GM21619 (cell line): Measurements from ENCODE around the gene FCN1.
"Not testable (repeated sequence)": the region's sequence is repeated elsewhere in the genome, so short reads cannot be mapped to it uniquely, and the experiment has no call there.

Experiments used
- ATAC-seq: cut with Tn5 transposase; IDR thresholded peaks from one replicate; pipeline ENCODE4 v1.9.1; 2021; ENCODE audit not compliant: unreplicated experiment

FCN1 gene

DNA sequence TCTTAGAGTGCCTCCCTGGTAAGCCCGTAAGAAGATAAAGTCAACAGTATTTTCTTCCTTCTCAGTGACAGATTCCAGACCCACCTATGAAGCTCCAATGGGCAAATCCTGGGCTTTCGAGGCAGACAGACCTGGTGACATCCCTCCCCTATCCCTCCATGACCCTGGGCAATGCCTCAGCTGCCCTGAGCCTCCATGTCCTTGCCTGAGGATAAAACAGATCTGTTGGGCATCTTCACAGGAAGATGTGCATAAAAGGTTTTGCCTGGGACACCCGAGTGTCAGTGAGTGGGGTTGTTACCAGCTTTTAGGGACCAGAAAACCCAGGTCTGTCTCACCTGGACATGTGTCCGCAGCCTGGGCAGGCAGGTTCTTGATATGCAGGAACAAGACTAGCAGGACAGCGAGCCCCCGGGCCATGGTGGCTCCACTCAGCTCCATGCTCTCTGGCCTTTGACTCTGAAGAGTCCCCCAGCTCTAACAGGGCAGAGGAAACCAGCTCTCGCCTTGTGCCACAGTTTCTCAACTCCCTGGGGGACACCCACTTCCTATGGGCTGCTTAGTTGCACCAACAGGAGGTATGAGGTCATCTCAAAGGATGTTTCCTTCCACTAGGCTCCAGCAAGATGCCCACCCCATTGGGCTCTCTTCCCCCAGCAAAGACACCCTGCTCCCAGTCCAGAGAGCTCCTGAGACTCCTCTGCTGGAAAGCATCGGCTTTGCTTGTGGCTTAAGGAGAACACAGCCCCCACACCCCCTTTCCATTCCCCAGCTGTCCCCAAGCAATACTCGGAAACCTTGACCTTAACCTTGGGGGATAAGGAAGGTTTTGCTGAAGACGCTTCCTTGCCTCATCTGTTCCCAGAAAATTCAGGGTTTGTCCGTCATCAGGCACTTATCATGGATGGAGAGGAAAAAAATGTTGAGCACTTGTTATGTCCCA lies at the start of gene FCN1:
TSS of gene FCN1 (minus strand) at position 482 of the 943 bp plus-strand sequence. CDS start at position 441, 41 bp downstream.
- ATAC-seq: no peak

DNA sequence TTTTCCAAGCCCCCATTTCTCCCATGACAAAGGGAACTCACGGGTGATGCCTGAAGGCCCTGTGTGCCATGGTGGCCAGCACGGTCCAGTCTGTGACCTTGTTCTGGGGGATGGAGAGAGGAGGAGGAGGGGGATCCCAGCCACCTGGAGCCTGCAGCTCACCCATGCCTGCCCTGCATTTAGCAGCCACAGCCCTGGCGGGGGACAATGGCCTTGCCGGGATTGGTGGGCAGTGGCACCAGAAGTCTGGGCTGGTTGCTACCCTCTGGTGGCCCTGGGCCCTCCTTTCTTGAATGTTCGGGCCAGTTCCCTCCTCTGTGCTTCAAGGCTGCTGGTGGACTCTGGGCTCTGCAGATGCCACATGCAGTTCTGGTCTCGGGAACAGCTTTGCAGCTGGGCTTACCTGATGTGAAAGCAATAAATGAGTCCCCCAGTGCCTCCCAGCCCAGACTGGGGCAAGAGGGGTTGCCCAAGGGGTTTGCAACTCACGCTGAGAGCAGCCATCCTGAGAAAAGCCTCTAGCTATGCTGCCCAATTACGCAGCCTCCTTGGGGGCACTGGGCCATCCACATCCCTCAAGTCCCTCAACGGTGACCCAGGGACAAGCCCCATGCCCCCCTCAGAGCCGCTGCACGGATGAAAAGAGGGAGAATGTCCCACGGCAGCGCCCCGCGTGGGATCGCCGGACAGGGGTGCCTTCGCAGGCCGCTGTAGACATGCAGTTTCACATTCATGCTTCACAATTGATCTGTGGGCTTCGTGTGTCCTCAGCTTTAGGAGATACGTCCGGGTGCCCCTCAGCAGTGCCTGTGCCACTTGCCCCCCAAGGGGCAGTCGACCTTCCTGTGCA lies 49.2 kb upstream of the FCN1 start:
- ATAC-seq: no peak

DNA sequence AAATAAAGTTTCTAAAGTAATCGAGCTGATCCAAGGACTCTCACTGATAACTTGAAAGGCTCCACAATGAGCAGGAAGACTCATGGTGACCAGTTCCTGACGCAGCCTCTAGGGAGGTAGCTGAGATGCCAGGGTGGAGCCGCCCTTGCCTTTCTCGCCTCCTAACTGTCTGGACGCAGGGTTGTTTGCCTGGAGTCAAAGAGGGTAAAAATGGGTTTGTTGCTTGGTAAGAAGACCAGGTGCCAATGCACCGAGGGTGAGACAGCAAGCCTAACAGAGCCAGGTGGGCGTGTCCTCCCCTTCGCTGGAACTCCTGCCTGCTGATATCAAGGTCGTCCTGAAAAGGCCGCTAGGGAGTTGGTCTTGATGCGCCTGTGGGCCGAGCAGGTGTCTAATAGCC lies 48.6 kb upstream of the FCN1 start:
- no peak for ATAC-seq

DNA sequence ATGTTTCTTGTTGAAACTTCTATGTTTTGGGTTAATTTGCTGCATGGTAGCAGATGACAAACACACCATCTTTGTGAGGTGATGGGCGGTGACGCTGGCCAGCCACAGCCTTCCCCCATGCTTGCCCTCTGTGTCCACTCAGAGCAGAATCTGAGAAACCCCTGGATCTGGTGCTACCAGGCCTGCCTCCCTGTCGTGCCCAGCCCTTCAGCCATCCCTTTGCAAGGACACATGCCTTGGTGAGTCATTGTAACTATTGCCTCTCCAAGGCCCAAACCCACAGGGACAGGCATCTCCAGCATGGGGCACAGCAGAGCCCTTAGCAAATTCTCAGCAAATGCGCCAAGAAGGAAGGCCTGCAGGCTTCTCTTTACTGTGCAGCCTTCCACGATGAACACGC lies 48.1 kb upstream of the FCN1 start:
- no peak for ATAC-seq

DNA sequence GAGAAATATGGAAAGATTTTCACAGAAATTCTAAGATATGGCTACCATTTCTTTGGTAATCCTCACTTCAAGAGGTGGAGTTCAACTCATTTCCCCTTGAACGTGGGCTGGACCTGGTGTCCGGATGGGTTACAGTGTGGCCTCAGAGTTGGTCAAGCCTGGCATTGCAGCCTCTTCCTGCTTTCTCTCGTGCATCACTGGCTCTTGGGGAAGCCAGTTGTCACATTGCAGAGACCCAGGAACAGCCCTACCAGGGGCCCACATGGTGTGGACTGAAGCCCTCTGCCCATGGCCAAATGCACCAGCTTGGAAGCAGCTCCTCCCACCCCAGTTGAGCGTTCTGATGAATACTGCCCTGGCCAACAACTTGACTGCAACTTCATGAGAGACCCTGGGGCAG lies 47.7 kb upstream of the FCN1 start:
- ATAC-seq: no peak

DNA sequence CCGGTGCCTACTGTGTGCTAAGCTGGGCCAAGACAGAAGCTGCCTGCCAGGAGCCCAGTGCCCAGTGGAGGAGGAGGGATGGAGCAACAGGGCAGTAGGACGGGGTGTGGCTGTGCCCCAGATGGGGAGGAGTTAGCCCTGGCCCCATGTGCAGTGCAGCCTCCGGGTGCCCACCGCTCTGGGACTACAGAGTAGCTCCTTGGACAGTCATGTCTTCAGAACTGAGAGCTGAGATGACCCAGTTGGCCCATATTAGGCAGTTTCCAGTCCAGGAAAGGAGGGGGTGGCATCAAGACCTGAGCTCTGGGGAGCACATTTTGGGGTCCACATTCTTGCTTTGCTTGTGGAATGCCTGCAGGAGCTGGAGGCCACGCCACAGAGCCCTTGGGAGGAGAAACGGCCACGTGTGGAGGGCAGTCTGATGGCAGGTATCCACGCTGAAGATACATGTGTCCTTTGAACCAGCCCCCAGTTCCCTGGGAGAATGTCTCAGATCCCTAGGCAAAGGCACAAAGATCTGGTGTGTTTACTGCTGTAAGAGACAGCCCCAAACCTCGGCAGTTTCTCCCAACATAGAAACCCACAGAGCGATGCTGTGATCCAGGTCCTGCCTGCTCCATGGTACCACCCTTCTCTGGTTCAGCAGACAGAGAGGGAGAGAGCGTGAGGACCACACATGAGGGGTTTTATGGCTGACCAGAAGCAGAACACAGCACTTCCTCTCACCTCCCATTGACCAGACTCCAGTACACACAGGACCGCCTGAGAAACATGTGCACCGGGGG lies 46.8 kb upstream of the FCN1 start:
- no peak for ATAC-seq

DNA sequence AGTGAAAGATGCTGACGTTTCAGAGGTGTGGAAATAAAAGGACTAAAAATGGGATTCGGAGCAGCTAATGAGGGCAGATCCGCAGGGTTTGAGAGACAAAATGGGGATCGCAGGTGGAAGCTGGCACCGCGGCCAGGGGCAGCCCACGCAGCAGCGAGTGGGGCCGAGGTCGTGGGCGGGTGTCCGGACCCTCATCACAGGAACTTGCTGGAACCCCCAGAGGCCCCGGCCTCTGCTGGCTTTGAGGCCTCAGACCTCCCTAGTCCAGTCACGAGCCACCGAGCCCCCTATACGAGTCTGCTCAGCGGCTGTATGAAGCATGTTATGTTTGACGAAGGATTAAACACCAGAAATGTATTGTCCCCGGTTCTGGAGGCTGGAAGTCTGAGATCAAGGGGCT lies 45.8 kb upstream of the FCN1 start:
- no peak for ATAC-seq

DNA sequence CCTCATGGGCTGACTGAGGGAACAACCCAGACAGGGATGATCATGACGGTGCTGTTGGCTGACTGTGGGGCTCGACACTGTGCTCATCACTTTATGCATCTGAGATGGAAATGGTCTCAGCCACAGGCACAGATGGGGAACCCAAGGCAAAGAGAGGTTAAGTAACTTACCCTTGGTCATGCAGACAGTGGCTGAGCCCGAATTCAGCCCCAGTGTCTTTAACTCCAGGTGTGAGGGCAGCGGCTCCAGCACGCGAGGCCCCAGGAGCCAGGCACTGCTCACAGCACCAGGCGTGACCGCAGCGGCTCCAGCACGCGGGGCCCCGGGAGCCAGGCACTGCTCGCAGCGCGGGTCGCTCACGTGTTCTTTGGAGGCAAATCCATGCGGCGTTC lies 45.3 kb upstream of the FCN1 start:
- ATAC-seq: no peak

DNA sequence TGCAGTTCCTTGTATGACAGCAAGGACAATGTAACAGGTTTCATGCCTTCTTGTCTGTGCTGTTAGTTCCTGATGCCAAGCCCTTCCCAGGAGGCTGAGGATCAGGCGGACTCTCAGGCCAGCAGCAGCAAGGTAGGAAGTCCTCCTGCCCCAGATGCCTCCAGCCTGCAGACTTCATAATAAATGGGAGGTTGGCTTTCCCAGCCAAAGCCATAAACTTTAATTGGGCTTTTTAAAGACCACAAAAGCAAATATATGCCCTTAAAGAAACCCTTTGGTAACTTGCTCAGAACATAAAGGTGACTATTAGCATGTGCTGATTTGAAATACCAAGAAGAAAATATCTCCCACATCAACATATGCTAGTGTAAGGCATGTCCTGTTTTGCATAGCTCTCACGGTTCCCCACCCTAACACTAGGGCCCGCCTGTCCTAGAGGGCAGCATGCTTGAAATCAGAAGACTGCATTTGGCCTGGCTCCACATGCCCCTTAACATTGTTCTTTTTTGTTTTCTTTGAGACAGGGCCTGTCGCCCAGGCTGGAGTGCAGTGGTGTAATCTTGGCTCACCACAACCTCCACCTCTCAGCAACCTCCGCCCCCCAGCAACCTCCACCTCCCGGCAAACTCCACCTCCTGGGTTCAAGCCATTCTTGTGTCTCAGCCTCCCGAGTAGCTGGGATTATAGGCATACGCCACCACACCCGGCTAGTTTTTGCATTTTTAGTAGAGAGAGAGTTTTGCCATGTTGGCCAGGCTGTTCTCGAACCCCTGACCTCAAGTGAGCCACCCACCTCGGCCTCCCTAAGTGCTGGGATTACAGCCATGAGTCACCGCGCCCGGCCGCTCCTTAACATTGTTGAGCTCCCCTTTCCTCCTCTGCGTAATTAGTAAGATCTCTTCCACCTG lies 44.6 kb upstream of the FCN1 start:
- no peak for ATAC-seq

DNA sequence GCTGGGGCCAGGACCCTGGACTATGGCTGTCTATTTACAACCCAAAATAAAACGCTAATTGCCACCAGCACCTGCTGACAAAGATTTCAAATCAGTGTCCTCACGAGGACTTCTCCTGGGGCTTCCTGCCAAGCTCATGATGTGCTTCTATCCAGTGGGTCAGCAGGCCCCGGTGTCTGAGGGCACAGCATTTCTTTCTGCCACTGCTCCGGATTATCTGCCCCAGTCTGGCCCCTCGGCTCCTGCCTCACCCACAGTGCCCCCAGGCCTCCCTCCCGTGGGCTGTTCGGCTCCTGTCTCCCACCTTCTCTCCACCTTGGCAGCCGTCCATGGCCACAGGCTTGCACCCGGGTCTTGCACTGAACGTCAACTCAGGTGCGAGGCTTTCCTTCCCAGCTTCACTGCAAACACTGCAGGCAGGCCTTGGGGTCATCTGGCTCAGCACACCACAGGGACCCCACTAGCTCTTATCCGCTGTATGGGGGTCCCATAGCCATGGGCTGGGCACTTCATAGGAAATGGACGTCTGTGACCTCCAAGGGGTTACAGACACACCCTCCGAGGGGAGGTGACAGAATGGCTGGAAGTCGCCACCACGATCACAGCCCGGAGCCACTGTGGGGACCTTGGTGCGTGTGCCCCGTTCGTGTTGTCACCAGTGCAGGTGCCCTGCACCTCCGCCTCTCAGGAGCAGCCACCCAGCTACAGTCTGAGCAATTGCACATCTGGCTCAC lies 43.8 kb upstream of the FCN1 start:
- no peak for ATAC-seq

DNA sequence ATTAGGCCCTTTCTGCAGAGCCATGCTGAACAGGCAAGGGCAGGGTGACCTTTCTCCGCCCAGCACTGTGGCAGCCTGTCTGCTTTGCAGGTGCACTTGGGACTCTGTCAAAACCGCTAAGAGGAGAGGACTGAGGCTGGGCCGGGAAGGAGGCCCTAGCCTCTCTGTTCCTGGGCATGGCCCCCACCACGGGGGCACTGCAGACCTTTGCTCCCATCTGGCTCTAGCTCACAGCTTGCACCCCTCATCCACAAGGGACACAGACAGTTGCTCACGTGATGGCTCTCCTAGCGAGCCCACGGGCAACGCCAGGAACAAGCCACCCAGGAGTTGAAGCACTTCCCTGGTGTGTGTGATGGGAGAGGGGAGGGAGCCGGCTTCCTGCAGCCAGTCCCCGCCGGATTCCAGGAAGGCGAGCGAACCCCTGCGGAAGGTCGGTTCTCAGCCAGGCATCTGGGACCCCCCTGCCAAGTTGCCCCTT lies 43.0 kb upstream of the FCN1 start:
- no peak for ATAC-seq

DNA sequence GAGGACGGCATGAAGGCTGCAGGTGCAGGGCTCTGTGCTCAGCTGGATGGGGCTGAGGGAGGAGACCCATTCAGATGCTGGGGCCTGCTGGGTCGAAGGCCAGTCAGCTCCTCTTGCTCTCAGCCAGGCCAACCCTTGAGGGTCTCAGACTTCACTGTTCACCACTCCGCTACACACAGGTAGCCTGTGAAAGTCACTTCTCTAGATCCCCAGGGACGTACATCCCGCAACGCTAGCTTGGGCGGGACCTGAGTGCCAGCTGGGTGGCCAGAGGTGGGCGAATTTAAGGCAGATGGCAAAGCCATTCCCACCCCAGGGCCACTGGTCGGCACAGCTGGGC lies 42.2 kb upstream of the FCN1 start:
- no peak for ATAC-seq

DNA sequence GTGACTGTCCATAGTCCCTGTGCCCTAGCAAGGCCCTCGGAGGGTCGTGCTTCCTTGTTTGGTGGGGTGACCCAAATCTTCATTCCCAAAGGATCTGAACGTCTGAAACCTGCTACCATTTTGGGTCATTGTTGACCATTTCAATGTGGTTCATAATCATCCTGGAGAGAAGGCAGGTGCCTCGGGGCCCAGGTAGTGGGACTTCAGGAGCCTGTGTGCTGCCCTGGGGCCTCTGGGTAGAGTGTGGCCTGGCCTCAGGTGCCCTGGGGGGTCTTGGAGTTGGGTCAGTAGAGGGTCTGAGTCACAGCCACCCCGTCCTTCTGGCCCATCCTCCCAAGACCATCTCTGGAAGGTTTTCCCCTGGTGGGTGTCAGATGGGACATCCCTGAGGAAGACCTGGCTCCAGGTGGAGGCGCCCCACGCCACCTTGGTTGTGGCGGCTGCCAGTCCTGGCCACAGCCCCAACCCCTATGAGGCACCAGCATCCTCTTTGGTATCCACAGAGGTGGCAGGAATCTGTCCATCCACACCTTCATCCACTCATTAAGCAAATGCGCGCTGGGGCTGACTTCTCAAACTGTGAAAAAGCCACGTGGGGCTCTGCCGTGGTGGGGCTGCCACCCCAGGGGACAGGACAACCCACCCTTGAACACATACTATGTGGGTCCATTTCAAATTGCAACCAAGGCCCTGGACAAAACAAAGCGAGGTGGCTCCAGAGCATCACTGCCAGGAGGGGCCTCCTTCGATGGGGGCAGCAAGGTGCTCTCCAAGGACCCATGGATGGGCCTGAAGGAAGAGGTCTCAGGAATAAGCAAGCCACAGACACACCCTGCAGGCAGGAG lies 41.6 kb upstream of the FCN1 start:
- no peak for ATAC-seq

DNA sequence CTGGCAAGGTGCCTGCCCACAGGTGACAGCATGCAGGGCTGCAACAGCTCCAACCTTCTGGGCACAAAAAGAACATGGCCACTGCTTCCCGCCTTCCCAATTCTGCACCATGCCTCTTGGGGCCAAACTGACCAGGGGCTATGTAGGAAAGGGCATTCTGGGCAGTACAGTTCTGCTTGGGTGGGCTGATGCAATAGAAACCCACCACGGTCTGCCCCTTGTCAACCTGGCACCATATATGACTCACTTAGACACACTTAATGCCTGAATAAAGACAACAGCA lies 40.2 kb upstream of the FCN1 start:
- no peak for ATAC-seq

DNA sequence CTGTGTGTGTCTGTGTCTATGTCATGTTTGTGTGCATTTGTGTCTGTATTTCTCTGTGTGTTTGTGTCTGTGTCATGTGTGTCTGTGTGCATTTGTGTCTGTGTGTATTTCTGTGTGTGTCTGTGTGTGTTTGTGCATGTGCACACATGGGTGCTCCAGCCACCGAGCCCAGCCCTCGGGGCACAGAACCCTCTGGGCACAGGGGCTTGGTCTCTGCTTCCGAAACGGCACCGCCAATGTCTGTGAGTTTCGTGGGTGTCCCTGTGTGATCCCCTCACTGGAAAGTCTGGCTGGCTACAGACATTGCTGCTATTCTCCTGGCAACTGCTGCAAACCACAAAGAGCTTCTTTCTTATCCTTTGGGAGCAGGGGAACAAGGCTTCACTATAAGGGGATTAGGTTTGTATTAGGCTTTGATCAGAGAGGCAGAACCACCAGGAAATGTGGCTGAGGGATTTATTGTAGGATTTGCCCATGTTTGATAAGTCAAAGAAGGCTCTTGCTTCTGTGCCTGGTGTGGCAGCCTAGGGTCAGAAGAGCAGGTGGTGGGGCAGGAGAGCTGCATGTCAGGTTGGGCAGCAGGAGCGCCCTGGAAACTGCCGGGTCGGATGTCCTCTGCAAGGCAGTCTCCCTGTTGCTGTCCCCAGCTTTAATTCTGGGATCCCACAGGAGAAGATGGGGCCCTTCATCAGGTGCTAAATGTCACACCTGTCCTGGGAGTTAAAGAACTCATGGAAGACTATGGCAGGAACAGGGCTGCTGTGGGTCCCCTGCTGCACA lies 39.6 kb upstream of the FCN1 start:
- ATAC-seq: no peak

DNA sequence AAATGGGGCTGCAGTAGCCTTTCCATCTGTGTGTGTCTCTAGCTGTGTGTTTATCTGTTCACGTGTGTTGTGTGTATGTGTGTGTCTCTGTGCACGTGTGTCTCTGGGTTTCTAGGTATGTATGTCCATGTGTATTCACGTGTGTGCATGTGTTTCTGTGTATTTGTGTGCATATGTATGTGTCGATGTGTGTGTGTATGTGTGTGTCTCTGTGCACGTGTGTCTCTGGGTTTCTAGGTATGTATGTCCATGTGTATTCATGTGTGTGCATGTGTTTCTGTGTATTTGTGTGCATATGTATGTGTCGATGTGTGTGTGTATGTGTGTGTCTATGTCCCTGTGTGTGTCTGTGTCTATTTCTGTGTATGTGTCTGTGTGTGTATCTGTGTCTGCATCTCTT lies 38.7 kb upstream of the FCN1 start:
- ATAC-seq: not testable (repeated sequence)

DNA sequence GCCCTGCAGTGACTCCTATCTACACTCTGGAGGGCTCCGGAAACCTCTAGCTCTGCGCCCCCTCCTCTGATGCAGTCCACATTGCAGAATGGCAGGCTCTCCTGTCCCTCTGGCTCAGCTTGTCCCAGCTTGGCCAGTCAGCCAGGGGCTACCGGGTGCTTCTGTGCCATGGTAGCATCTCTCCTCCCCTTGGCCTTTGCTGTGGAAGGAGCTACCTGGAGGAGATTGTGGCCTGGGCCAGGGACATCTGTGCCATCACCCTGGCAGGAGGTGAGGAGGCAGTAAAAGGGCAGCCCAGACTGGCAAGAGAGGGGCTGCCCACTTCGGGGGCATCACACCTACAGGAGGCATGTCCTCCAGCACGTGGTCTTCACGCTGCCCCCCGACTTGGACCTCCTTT lies 38.1 kb upstream of the FCN1 start:
- ATAC-seq: no peak

DNA sequence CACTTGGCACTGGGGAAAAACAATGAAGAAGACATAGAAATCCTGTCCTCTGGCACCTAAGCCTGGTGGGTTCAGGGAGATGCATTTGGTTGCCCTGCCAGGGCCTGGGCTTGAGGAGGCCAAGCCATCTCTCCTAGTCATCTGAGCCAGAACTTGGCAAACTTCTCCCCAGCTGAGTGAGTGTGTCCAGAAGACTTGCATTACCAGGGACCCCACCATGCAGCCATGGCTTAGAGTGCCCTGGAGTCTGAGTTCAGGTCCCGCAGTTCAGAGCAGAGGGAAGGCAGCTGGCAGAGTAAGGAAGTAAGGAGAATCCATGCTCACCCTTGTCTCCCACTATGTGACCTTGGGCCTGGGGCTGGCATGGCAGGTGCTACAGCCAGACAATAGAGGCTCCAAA lies 37.4 kb upstream of the FCN1 start:
- no peak for ATAC-seq
